Mesendoderm (in vitro differentiated cells): ENCODE data around the gene ERMN. TPM values are rescaled to one million over a fixed set of nuclear protein-coding genes. Genes with fewer than 3 reads are reported as not detected.
"Not testable (repeated sequence)": the region's sequence is repeated elsewhere in the genome, so short reads cannot be mapped to it uniquely, and the experiment has no call there.

Source experiments
- DNase-seq: peaks from one replicate; pipeline ENCODE4 v3.0.0; 2013
- H2AK5ac ChIP-seq: 2 replicates; pipeline ENCODE4 v1.6.1; 2013; ENCODE audit warnings: low read length, inconsistent platforms
- H2BK120ac ChIP-seq: 2 replicates; pipeline ENCODE4 v1.6.1; 2013; ENCODE audit warnings: low read depth, mild to moderate bottlenecking, low read length, moderate library complexity, mixed read lengths
- H2BK15ac ChIP-seq: replicated peaks from 2 replicates; pipeline ENCODE4 v1.6.1; 2013; ENCODE audit warnings: low read depth, mild to moderate bottlenecking, moderate library complexity
- H2BK5ac ChIP-seq: 2 replicates; pipeline ENCODE4 v1.6.1; 2013; ENCODE audit warnings: low read length, inconsistent platforms
- H3K18ac ChIP-seq: 2 replicates; pipeline ENCODE4 v1.6.1; 2013; ENCODE audit warnings: mild to moderate bottlenecking, low read length, mixed read lengths
- H3K23ac ChIP-seq: one replicate; pipeline ENCODE4 v1.6.1; 2013; ENCODE audit warnings: low read length
- H3K27ac ChIP-seq: 2 replicates; pipeline ENCODE4 v1.5.1; 2013; ENCODE audit warnings: low read depth, mild to moderate bottlenecking, inconsistent platforms, low read length, moderate library complexity
- H3K27me3 ChIP-seq: 2 replicates; pipeline ENCODE4 v1.6.1; 2013; ENCODE audit warnings: low read length, control low read depth, mild to moderate bottlenecking, inconsistent platforms; ENCODE audit not compliant: insufficient read depth, poor library complexity
- H3K36me3 ChIP-seq: 2 replicates; pipeline ENCODE4 v1.6.1; 2013; ENCODE audit warnings: low read length, inconsistent platforms; ENCODE audit not compliant: control insufficient read depth, insufficient read depth
- H3K4ac ChIP-seq: one replicate; pipeline ENCODE4 v1.6.1; 2013; ENCODE audit warnings: low read depth, mild to moderate bottlenecking, low read length, moderate library complexity
- H3K4me1 ChIP-seq: 2 replicates; pipeline ENCODE4 v1.6.1; 2013; ENCODE audit warnings: low read depth, low read length, inconsistent platforms; ENCODE audit not compliant: control insufficient read depth
- H3K4me2 ChIP-seq: 2 replicates; pipeline ENCODE4 v1.6.1; 2013; ENCODE audit warnings: low read length
- H3K4me3 ChIP-seq: 2 replicates; pipeline ENCODE4 v1.5.1; 2013; ENCODE audit warnings: mild to moderate bottlenecking, low read length
- H3K56ac ChIP-seq: one replicate; pipeline ENCODE4 v1.6.1; 2013; ENCODE audit warnings: low read length
- H3K79me1 ChIP-seq: 2 replicates; pipeline ENCODE4 v1.6.1; 2013; ENCODE audit warnings: low read length, inconsistent platforms
- H3K79me2 ChIP-seq: 2 replicates; pipeline ENCODE4 v1.6.1; 2013; ENCODE audit warnings: mild to moderate bottlenecking, low read length; ENCODE audit not compliant: control insufficient read depth, insufficient read depth
- H3K9ac ChIP-seq: 2 replicates; pipeline ENCODE4 v1.6.1; 2013; ENCODE audit warnings: low read length, inconsistent platforms
- H4K5ac ChIP-seq: one replicate; pipeline ENCODE4 v1.6.1; 2013; ENCODE audit warnings: low read length
- H4K8ac ChIP-seq: one replicate; pipeline ENCODE4 v1.6.1; 2013; ENCODE audit warnings: low read depth, mild to moderate bottlenecking, control low read depth, low read length, moderate library complexity
- WGBS: extraction: QIAGEN DNeasy Blood & Tissue Kit; methylation state at CpG from one replicate; pipeline ENCODE4 v1.1.7; 2013; ENCODE audit warnings: low lambda C conversion rate, missing lambda C conversion rate; ENCODE audit not compliant: insufficient coverage; ENCODE audit errors: extremely low coverage; 5-methylcytosine and 5-hydroxymethylcytosine counted together
- polyA plus RNA-seq, 2 experiments: library from polyadenylated mRNA; stranded (reverse); fragments of 200-250 nt; gene quantifications; one replicate each; pipeline ENCODE4 v1.2.3, GENCODE V29; 2013

ERMN gene, protein sequence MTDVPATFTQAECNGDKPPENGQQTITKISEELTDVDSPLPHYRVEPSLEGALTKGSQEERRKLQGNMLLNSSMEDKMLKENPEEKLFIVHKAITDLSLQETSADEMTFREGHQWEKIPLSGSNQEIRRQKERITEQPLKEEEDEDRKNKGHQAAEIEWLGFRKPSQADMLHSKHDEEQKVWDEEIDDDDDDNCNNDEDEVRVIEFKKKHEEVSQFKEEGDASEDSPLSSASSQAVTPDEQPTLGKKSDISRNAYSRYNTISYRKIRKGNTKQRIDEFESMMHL
- polyA plus RNA-seq (2013, experiment 1 of 2): 0.80 TPM
- polyA plus RNA-seq (2013, experiment 2 of 2): 0.70 TPM

DNA sequence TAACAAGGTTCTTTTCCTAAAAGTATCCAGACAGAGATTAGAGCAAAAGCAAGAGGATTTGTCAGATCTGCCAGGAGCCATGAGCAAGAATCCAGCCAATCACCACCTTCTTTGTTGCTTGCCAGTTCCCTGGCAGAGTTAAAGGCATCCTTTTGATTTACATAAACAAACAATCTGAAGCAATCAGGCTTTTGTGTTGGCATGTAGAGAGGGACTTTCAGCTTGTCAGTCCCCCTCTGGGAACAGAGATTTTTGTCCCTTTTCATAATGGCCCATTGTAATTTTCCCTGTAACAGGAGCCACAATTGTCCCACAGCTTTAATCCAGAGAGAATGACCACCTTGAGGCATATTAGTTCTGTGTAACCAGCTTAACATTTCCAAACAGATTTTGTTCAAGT lies at the start of gene ERMN:
Gene ERMN (minus strand): TSS at position 39 of the 400 bp plus-strand sequence. CDS start 182 bp downstream, outside the sequence.
- peaks cover 3% of the 10 kb centered on the region for H3K4me1 ChIP-seq
- no peak within 1 kb of the TSS for H3K9ac ChIP-seq
- H3K56ac ChIP-seq: no peak within 1 kb of the TSS
- H3K18ac ChIP-seq: no peak within 1 kb of the TSS
- no peak within 1 kb of the TSS for H4K8ac ChIP-seq
- no peak within 1 kb of the TSS for H2BK15ac ChIP-seq
- H3K36me3 ChIP-seq: no peaks in the 10 kb centered on the region
- H3K4me3 ChIP-seq: no peak within 1 kb of the TSS
- H3K4ac ChIP-seq: no peak within 1 kb of the TSS
- H3K4me2 ChIP-seq: no peak within 1 kb of the TSS
- no peak within 1 kb of the TSS for H2BK120ac ChIP-seq
- H3K79me2 ChIP-seq: no peaks in the 10 kb centered on the region
- no peak within 1 kb of the TSS for H4K5ac ChIP-seq
- no peak within 1 kb of the TSS for H3K23ac ChIP-seq
- peak within 1 kb of the TSS; percentile 44 for H3K27ac ChIP-seq
- H3K27me3 ChIP-seq: no peaks in the 10 kb centered on the region
- peak; percentile 89 for DNase-seq
- no peak within 1 kb of the TSS for H2AK5ac ChIP-seq
- no peaks in the 10 kb centered on the region for H3K79me1 ChIP-seq
- H2BK5ac ChIP-seq: peak within 1 kb of the TSS; percentile 17

DNA sequence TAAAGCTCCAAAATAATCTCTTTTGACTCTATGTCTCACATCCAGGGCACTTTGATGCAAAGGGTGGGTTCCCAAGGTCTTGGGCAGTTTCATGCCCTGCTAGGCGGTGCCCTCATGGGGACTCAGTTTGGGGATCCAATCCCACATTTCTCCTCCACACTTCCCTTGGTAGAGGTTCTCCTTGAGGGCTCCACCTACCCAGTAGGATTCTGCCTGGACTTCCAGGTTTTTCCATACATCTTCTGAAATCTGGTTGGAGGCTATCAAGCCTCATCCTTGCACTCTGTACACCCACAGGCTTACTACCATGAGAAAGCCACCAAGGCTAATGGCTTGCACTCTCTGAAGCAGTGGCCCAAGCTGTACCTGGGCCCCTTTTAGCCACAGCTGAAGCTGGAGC lies 49.8 kb upstream of the ERMN start:
- Histone ChIP-seq H3K36me3 (no peaks in the 10 kb centered on the region), H4K5ac (no peak overlapping the region), H3K4me3 (no peak overlapping the region), H2BK120ac (no peak overlapping the region), H3K27me3 (no peaks in the 10 kb centered on the region), H3K4ac (no peak overlapping the region), H3K56ac (no peak overlapping the region), H2BK5ac (no peak overlapping the region), H3K79me1 (no peaks in the 10 kb centered on the region), H3K9ac (no peak overlapping the region), H4K8ac (no peak overlapping the region), H2AK5ac (no peak overlapping the region), H3K79me2 (no peaks in the 10 kb centered on the region), H3K4me2 (no peak overlapping the region), H3K23ac (no peak overlapping the region), H3K4me1 (no peaks in the 10 kb centered on the region), H3K27ac (no peak overlapping the region), H3K18ac (no peak overlapping the region), H2BK15ac (no peak overlapping the region)
- peak; percentile 26 for DNase-seq
- WGBS: no CpG with 5 or more reads among the region's 1 CpG

DNA sequence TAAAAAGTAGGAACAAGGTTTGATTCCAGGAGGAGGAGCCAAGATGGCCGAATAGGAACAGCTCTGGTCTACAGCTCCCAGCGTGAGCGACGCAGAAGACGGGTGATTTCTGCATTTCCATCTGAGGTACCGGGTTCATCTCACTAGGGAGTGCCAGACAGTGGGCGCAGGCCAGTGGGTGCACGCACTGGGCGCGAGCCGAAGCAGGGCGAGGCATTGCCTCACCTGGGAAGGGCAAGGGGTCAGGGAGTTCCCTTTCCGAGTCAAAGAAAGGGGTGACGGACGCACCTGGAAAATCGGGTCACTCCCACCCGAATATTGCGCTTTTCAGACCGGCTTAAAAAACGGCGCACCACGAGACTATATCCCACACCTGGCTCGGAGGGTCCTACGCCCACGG lies 42.9 kb upstream of the ERMN start:
- not testable (repeated sequence) for H3K4me3 ChIP-seq

DNA sequence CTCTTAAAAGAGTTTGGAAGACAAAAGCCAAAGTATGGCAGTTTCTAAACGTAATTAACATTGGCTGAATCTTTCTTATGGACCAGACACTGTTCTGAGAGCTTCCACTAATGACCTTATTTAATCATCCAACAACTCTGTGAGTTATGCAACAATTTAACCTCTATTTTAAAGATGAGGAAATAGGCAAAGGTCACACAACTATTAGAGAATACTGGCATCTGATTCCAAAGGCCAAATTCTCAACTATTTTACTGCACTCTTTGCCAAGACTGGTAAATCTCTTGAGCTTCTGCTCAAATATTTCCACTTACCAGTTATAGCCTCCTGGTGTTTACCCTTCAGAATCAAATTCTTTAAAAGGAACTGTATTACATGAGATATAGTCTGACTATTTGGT lies 42.1 kb upstream of the ERMN start:
- H3K79me2 ChIP-seq: no peaks in the 10 kb centered on the region

More for the DNA sequence above, 42.9 kb upstream of the ERMN start:
- not testable (repeated sequence) for DNase-seq, H3K27ac ChIP-seq, H3K27me3 ChIP-seq, H3K4me1 ChIP-seq, H4K5ac ChIP-seq, H3K56ac ChIP-seq, H3K9ac ChIP-seq, H3K36me3 ChIP-seq, H4K8ac ChIP-seq, H3K18ac ChIP-seq, H3K4me2 ChIP-seq, H2BK5ac ChIP-seq, H3K79me2 ChIP-seq, H2AK5ac ChIP-seq, H3K79me1 ChIP-seq, H3K23ac ChIP-seq, H2BK120ac ChIP-seq, H2BK15ac ChIP-seq, H3K4ac ChIP-seq
- no CpG with 5 or more reads among the region's 25 CpGs for WGBS

DNA sequence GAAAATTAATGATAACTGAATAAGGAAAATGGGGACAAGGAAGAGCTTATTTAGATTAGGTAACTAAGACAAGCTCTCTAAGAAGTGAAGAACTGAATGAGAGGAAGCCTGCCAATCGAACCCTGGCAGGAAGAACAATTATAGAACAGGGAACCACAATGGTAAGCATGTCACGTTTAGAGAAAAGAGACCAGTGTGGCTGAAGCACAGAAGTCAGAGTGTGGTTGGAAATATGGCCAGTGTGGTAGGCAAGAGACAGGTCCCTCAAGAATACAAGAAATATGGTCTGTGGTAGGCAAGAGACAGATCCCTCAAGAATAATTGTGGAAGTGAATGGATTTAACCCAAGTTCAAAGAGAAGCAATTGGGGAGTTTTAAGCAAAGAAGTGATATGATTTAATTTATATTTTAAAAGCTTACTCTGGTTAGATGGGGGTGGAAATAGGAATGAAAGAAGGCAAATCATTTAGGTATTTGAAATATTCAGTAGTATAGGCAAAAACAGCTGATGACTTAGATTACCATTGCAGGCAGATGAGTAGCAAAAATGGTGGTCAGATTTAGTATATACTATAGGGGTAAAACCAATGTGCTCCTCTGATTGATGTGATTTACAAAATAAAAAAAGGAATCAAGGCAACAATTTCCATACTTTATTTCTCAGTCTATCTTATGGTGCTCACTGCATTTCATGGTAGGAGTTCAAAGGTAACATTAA lies 38.8 kb upstream of the ERMN start:
- Histone ChIP-seq H3K18ac (no peak overlapping the region), H2BK120ac (no peak overlapping the region), H2BK5ac (no peak overlapping the region), H3K79me2 (no peaks in the 10 kb centered on the region), H3K4me2 (no peak overlapping the region), H3K4ac (no peak overlapping the region), H3K79me1 (no peaks in the 10 kb centered on the region), H2BK15ac (no peak overlapping the region), H4K8ac (no peak overlapping the region), H3K27ac (no peak overlapping the region), H3K36me3 (no peaks in the 10 kb centered on the region), H3K23ac (no peak overlapping the region), H4K5ac (no peak overlapping the region), H3K9ac (no peak overlapping the region), H2AK5ac (no peak overlapping the region), H3K56ac (no peak overlapping the region), H3K4me3 (no peak overlapping the region), H3K4me1 (no peaks in the 10 kb centered on the region), H3K27me3 (no peaks in the 10 kb centered on the region)
- DNase-seq: no peak
- WGBS: no CpG with 5 or more reads among the region's 2 CpGs

More for the DNA sequence above, 42.1 kb upstream of the ERMN start:
- DNase-seq: no peak
- no peak overlapping the region for H3K4ac ChIP-seq
- WGBS: no CpG with 5 or more reads among the region's 1 CpG
- H3K27ac ChIP-seq: no peak overlapping the region
- H3K9ac ChIP-seq: no peak overlapping the region
- H3K4me3 ChIP-seq: no peak overlapping the region
- no peaks in the 10 kb centered on the region for H3K36me3 ChIP-seq
- no peak overlapping the region for H2AK5ac ChIP-seq
- no peak overlapping the region for H2BK5ac ChIP-seq
- no peaks in the 10 kb centered on the region for H3K27me3 ChIP-seq
- no peak overlapping the region for H3K56ac ChIP-seq
- no peak overlapping the region for H3K18ac ChIP-seq
- H3K4me1 ChIP-seq: no peaks in the 10 kb centered on the region
- no peak overlapping the region for H3K4me2 ChIP-seq
- no peak overlapping the region for H4K8ac ChIP-seq
- no peaks in the 10 kb centered on the region for H3K79me1 ChIP-seq
- H4K5ac ChIP-seq: no peak overlapping the region
- no peak overlapping the region for H3K23ac ChIP-seq
- no peak overlapping the region for H2BK15ac ChIP-seq
- H2BK120ac ChIP-seq: no peak overlapping the region
